NCI-H1436 (cell line): ENCODE measurements around the gene FXYD6.

ENCODE experiments used
- DNase-seq: peaks from one replicate; lab custom pipeline; 2025; lab: John Stamatoyannopoulos, UW

The FXYD6 gene

DNA sequence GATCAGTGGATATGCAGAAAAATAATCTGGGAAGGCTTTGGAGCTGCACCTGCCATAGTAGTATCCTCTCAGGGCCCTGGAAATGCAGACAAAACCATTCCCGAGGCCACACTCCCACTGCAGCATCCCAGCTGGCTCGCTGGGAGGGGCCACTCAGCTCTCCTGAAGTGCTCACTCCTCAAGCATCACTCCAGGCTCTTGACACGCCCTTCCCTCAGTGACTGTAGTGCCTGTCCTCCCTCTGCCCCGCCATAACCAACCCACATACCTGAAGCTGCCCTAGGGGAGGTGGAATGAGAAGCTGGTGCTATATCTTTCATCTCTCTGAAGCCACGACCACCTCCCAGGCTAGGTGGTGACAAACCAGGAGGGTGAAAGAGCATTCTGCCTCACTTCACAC lies 84.2 kb downstream of the FXYD6 start:
- no peak for DNase-seq

GRCh38 chr11:117790279-117790678 lies 86.2 kb downstream of the FXYD6 start:
- DNase-seq = no peak

- no peak for DNase-seq
Measured at GRCh38 chr11:117789241-117789640, 87.2 kb downstream of the FXYD6 start.
